ENCODE measurements around the gene PADI4. TPM values are rescaled to one million over a fixed set of nuclear protein-coding genes. Genes with fewer than 3 reads are reported as not detected.

The PADI4 gene
- total RNA-seq, 1 donor: not detected

DNA sequence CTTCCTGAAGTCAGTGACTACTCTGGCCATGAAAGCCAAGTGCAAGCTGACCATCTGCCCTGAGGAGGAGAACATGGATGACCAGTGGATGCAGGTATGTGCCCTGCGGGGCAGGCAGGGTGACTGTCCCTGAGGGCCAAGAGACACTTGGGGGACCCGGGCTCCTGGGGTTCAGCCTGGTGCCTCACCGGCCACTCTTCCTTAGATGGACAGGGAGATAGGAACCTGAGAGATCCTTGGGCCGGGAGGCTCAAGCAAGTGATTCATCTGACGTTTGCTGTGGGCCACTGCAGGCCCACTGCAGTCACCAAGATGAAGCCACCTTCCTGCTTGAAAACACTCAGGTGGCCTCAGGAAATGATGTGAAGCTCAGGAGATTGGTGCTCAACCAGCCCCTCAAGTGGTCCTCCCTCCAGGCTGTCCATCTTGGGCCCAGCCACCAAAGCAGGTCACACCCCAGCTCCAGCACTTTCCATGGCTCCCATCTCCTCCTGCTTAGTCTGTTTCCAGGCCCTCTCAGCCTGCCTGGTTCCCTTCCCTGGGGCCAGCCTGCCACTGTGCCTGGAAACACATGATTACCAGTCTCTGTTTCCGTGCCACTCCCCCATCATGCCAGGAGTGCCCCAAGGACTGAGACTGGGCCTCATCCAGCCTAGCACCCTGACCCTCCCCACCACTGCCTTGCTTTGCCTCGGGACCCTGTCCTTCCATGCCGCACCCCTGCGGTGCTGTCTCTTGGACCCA lies 38.2 kb downstream of the PADI4 start:
- no peak overlapping the region for H3K4me3 ChIP-seq (ENCODE audit: low read depth, low read length)
- no peak for DNase-seq (ENCODE audit: low read depth)
- no peak for TF ChIP-seq CTCF (IDR thresholded peaks at IDR 0.05; ENCODE audit: insufficient read depth, low read length)

DNA sequence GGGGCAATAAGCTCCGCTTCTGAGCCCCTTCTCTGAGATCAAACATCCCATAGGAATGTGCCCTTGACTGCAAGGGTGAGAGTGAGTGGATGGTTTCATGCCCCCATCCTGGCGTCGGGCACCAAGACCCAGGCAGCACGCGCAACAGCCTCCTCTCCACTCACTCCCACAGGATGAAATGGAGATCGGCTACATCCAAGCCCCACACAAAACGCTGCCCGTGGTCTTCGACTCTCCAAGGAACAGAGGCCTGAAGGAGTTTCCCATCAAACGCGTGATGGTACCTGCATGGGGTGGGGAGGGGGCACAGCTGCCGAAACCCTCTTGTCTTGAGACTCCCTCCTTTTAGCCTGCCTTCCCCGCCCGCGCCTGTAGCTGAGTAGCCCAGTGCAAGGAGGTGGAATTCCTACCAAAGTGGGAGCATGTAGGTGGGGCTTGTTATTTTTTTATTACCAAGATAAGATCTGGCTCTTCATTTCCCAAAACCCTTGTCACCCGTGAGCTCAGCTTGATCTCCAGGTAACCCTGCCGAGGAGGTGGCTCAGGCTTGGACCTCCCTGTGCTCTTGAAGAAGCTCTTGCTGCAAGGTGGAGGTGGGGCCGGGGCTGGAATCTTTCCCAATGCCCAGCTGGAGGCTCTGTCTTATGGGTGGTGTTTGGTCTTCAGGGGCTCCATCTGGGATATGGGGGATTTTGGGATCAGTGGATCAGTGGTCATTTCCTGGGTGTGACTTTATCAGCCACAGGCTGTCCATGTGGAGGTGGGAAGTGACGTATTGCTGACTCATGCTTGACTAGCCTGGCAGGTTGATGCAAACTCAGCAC lies 40.0 kb downstream of the PADI4 start:
- H3K4me3 ChIP-seq (ENCODE audit: low read depth, low read length): no peak overlapping the region
- DNase-seq (ENCODE audit: low read depth): peak; percentile 56
- no peak for TF ChIP-seq CTCF (IDR thresholded peaks at IDR 0.05; ENCODE audit: insufficient read depth, low read length)

DNA sequence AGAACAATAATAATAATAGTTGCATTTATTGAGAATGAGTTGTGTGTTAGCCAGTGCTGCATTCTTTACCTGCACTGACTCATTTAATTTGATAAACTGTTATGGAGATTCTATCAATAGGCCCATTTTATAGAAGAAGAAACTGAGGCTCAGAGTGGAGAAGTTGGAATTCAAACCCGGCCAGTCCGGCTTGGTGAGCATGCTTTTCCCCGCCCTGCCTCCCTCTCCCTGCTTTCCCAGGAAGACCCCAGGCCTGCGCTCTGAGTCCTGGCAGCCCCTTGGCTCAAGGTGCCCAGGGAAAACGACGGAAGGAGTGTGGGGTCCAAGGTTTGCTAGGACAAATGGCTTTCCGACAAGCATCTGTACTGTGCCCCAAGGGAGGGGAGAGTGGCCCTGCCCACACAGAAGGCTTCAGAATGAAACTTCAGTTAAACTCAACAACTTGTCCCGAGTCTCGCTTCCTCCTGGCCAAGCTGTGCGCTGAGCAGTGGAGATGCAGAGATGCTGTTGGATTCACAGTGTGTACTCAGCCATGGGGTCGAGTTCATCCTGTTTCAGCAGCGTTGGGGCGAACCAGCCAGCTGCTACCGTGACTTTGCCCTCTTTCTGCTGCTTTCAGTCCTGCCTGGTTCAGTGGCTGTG lies 40.7 kb downstream of the PADI4 start:
- no peak for DNase-seq (ENCODE audit: low read depth)

GRCh38 chr1:17350083-17350482 lies 42.1 kb downstream of the PADI4 start:
- no peak for TF ChIP-seq CTCF (IDR thresholded peaks at IDR 0.05; ENCODE audit: insufficient read depth, low read length)
- DNase-seq (ENCODE audit: low read depth): no peak
- no peak overlapping the region for H3K4me3 ChIP-seq (ENCODE audit: low read depth, low read length)

More for the DNA sequence above, 40.7 kb downstream of the PADI4 start:
- H3K4me3 ChIP-seq (ENCODE audit: low read depth, low read length): no peak overlapping the region
- TF ChIP-seq CTCF (IDR thresholded peaks at IDR 0.05; ENCODE audit: insufficient read depth, low read length): no peak

GRCh38 chr1:17350928-17351446 lies 43.0 kb downstream of the PADI4 start:
- no peak for DNase-seq (ENCODE audit: low read depth)
- H3K4me3 ChIP-seq (ENCODE audit: low read depth, low read length): no peak overlapping the region
- no peak for TF ChIP-seq CTCF (IDR thresholded peaks at IDR 0.05; ENCODE audit: insufficient read depth, low read length)

GRCh38 chr1:17351598-17352324 lies 43.8 kb downstream of the PADI4 start:
- no peak overlapping the region for H3K4me3 ChIP-seq (ENCODE audit: low read depth, low read length)
- no peak for TF ChIP-seq CTCF (IDR thresholded peaks at IDR 0.05; ENCODE audit: insufficient read depth, low read length)
- no peak for DNase-seq (ENCODE audit: low read depth)

All from fibroblast of the aortic adventitia (primary cell).